ENCODE data around the gene OR2T34.

GRCh38 chr1:248596615-248597014 is 22.1 kb upstream of the OR2T34 start:
- no peak for TF ChIP-seq EZH2 (IDR thresholded peaks at IDR 0.05; ENCODE audit: borderline replicate concordance, insufficient read depth, low read length, poor library complexity, severe bottlenecking)
- no peak for TF ChIP-seq CTCF (IDR thresholded peaks at IDR 0.05; ENCODE audit: poor library complexity, severe bottlenecking)
- no peak for TF ChIP-seq POLR2AphosphoS5 (IDR thresholded peaks at IDR 0.05)
- no peak for TF ChIP-seq MXI1 (conservative IDR thresholded peaks at IDR 0.05; ENCODE audit: poor library complexity, severe bottlenecking)
- TF ChIP-seq RAD21 (conservative IDR thresholded peaks at IDR 0.05), result no peak
- no peak for TF ChIP-seq SMC3 (conservative IDR thresholded peaks at IDR 0.05; ENCODE audit: poor library complexity)
- no peak for TF ChIP-seq REST (IDR thresholded peaks at IDR 0.05; ENCODE audit: borderline replicate concordance)
- TF ChIP-seq EP300 (conservative IDR thresholded peaks at IDR 0.05; ENCODE audit: poor library complexity, severe bottlenecking), result no peak

Data from neural cell (in vitro differentiated cells).